GM23338 (cell line): ENCODE data around the gene CFLAR. TPM values are rescaled to one million over a fixed set of nuclear protein-coding genes. Genes with fewer than 3 reads are reported as not detected.

Source experiments
- ATAC-seq: fragments of 200-7000 bp; cut with Tn5 transposase; 3 replicates; pipeline ENCODE4 v1.9.1; 2020
- DNase-seq: peaks from one replicate; pipeline ENCODE4 v3.0.0-alpha.2; 2015; ENCODE audit warnings: low spot score
- H2AFZ ChIP-seq: fragments of 200-600 bp; sonication (generic); 2 replicates; pipeline ENCODE4 v1.8.0; 2016; ENCODE audit warnings: antibody characterized with exemption, mild to moderate bottlenecking, moderate library complexity
- H3F3A ChIP-seq: fragments of 200-600 bp; sonication (generic); replicated peaks from 2 replicates; pipeline ENCODE4 v1.8.0; 2017; ENCODE audit warnings: antibody characterized with exemption, mixed run types, low read depth
- H3K27ac ChIP-seq: fragments of 200-600 bp; sonication (generic); 2 replicates; pipeline ENCODE4 v1.6.1; 2016; ENCODE audit warnings: low read depth
- H3K27me3 ChIP-seq: fragments of 200-600 bp; sonication (generic); 2 replicates; pipeline ENCODE4 v1.8.0; 2016; ENCODE audit warnings: mild to moderate bottlenecking, mixed run types, moderate library complexity; ENCODE audit not compliant: insufficient read depth
- H3K36me3 ChIP-seq: fragments of 200-600 bp; sonication (generic); 2 replicates; pipeline ENCODE4 v1.8.0; 2016; ENCODE audit warnings: mild to moderate bottlenecking; ENCODE audit not compliant: insufficient read depth
- H3K4me1 ChIP-seq: fragments of 200-600 bp; sonication (generic); 2 replicates; pipeline ENCODE4 v1.8.0; 2016; ENCODE audit warnings: mild to moderate bottlenecking, moderate library complexity; ENCODE audit not compliant: insufficient read depth
- H3K4me2 ChIP-seq: fragments of 200-600 bp; sonication (generic); 2 replicates; pipeline ENCODE4 v1.7.1; 2017; ENCODE audit warnings: mixed run types
- H3K4me3 ChIP-seq: fragments of 200-600 bp; sonication (generic); 2 replicates; pipeline ENCODE4 v1.6.1; 2016; ENCODE audit warnings: mixed run types
- H3K79me2 ChIP-seq: fragments of 200-600 bp; sonication (generic); replicated peaks from 2 replicates; pipeline ENCODE4 v1.8.0; 2017; ENCODE audit warnings: mild to moderate bottlenecking; ENCODE audit not compliant: insufficient read depth
- H3K9me2 ChIP-seq: fragments of 200-600 bp; sonication (generic); 2 replicates; pipeline ENCODE4 v1.8.0; 2017; ENCODE audit not compliant: insufficient read depth
- H4K20me1 ChIP-seq: fragments of 200-600 bp; sonication (generic); replicated peaks from 2 replicates; pipeline ENCODE4 v1.8.0; 2017; ENCODE audit warnings: mild to moderate bottlenecking; ENCODE audit not compliant: insufficient read depth
- H3K27ac Mint-ChIP-seq: 2 replicates; pipeline ENCODE4 v1.8.0; 2020; ENCODE audit warnings: inconsistent platforms, mild to moderate bottlenecking, moderate library complexity, mixed read lengths
- H3K27me3 Mint-ChIP-seq: 3 replicates; pipeline ENCODE4 v1.8.0; 2022; ENCODE audit warnings: low read depth, mild to moderate bottlenecking, moderate library complexity, mixed read lengths, inconsistent platforms; ENCODE audit not compliant: insufficient read depth, poor library complexity
- H3K36me3 Mint-ChIP-seq: 3 replicates; pipeline ENCODE4 v1.8.0; 2021; ENCODE audit warnings: low read depth, mild to moderate bottlenecking, inconsistent platforms, moderate library complexity, mixed read lengths
- H3K4me1 Mint-ChIP-seq: 3 replicates; pipeline ENCODE4 v1.8.0; 2020; ENCODE audit warnings: mild to moderate bottlenecking, inconsistent platforms, mixed read lengths
- H3K4me3 Mint-ChIP-seq: 3 replicates; pipeline ENCODE4 v1.8.0; 2021; ENCODE audit warnings: moderate library complexity, mild to moderate bottlenecking, inconsistent platforms, mixed read lengths
- H3K9me3 Mint-ChIP-seq: 3 replicates; pipeline ENCODE4 v1.8.0; 2020; ENCODE audit warnings: moderate library complexity, mild to moderate bottlenecking, inconsistent platforms, mixed read lengths
- CREB1 ChIP-seq: fragments of 250-450 bp; sonication (Bioruptor Pico); IDR thresholded peaks from 2 replicates; pipeline ENCODE4 v1.5.0; 2020; ENCODE audit warnings: low read depth, mild to moderate bottlenecking, moderate library complexity
- CTCF ChIP-seq, 2 experiments: fragments of 200-600 bp in 1 of 2; sonication (generic) in 1 of 2; conservative IDR thresholded peaks; 2 replicates each; pipeline versions ENCODE4 v1.5.1 to v1.6.1; 2016 to 2017; ENCODE audit warnings: antibody characterized with exemption in 2 of 2, low read depth in 2 of 2, mild to moderate bottlenecking in 2 of 2, moderate library complexity in 1 of 2
- ETS1 ChIP-seq: IDR thresholded peaks from 2 replicates; pipeline ENCODE4 v1.6.1; 2016; ENCODE audit warnings: antibody characterized with exemption
- EZH2 ChIP-seq: fragments of 200-600 bp; sonication (generic); IDR thresholded peaks from one replicate; pipeline ENCODE4 v1.8.0; 2017; ENCODE audit warnings: antibody characterized with exemption, mild to moderate bottlenecking, low read depth; ENCODE audit not compliant: unreplicated experiment
- EZH2phosphoT487 ChIP-seq: fragments of 200-600 bp; sonication (generic); IDR thresholded peaks from one replicate; pipeline ENCODE4 v1.8.1; 2018; ENCODE audit warnings: antibody characterized with exemption; ENCODE audit not compliant: unreplicated experiment
- JUNB ChIP-seq: IDR thresholded peaks from one replicate; pipeline ENCODE4 v1.6.1; 2016; ENCODE audit warnings: antibody characterized with exemption; ENCODE audit not compliant: unreplicated experiment
- NANOG ChIP-seq: IDR thresholded peaks from 2 replicates; pipeline ENCODE4 v1.6.1; 2016; ENCODE audit warnings: antibody characterized with exemption, borderline replicate concordance
- POLR2AphosphoS5 ChIP-seq: IDR thresholded peaks from 2 replicates; pipeline ENCODE4 v1.6.1; 2016; ENCODE audit warnings: antibody characterized with exemption, low read depth
- REST ChIP-seq: IDR thresholded peaks from one replicate; pipeline ENCODE4 v1.6.1; 2018; ENCODE audit warnings: antibody characterized with exemption; ENCODE audit not compliant: unreplicated experiment
- STAT1 ChIP-seq: IDR thresholded peaks from one replicate; pipeline ENCODE4 v1.6.1; 2016; ENCODE audit warnings: antibody characterized with exemption; ENCODE audit not compliant: unreplicated experiment
- ZNF114 ChIP-seq: fragments of 250-450 bp; sonication (Bioruptor Pico); IDR thresholded peaks from 2 replicates; pipeline ENCODE4 v1.5.0; 2020; ENCODE audit warnings: mild to moderate bottlenecking, moderate library complexity
- ZNF331 ChIP-seq: fragments of 250-450 bp; sonication (Bioruptor Pico); IDR thresholded peaks from 2 replicates; pipeline ENCODE4 v1.5.0; 2020; ENCODE audit warnings: low read depth, mild to moderate bottlenecking, moderate library complexity
- ZNF462 ChIP-seq: fragments of 250-450 bp; sonication (Bioruptor Pico); IDR thresholded peaks from 2 replicates; pipeline ENCODE4 v1.5.0; 2020; ENCODE audit warnings: mild to moderate bottlenecking, moderate library complexity
- polyA plus RNA-seq: library from polyadenylated mRNA; unstranded; fragments of >200 nt; fragmentation: Nextera tagmentation; extraction: Ambion mirVana; gene quantifications from 2 replicates; pipeline ENCODE4 v1.2.1, GENCODE V29; 2016
- total RNA-seq: library from RNA; depleted of rRNA; stranded (reverse); fragments of >200 nt; shearing (Covaris generic); gene quantifications from 2 replicates; pipeline ENCODE4 v1.2.3, GENCODE V29; 2014

Gene CFLAR
- total and polyA plus RNA-seq, 2 experiments from 2014 or later, result 10.1 to 15.1 TPM

- Histone ChIP-seq H2AFZ (peak overlapping the region; percentile 96), H3K27ac (peak overlapping the region; percentile 90), H3K4me3 (peak overlapping the region; percentile 69), H3K9me2 (no peaks in the 10 kb centered on the region), H3K4me1 (peaks cover 4% of the 10 kb centered on the region; the same call in 1 of the 2 replicates), H3K27me3 (no peaks in the 10 kb centered on the region), H4K20me1 (no peaks in the 10 kb centered on the region), H3K4me2 (peak overlapping the region; percentile 83), H3K79me2 (peaks cover 46% of the 10 kb centered on the region), H3F3A (no peaks in the 10 kb centered on the region), H3K36me3 (no peaks in the 10 kb centered on the region)
- Mint-ChIP-seq H3K27me3 (no peaks in the 10 kb centered on the region), H3K36me3 (no peaks in the 10 kb centered on the region), H3K9me3 (no peaks in the 10 kb centered on the region; the same call in 2 of the 3 replicates), H3K4me1 (peaks cover 17% of the 10 kb centered on the region; the same call in 2 of the 3 replicates), H3K4me3 (peak overlapping the region; percentile 95), H3K27ac (peak overlapping the region; percentile 98)
- ATAC-seq, result no peak; the same call in 2 of the 3 replicates
- TF ChIP-seq ZNF462 (CRISPR knock-in tag) (no peak), STAT1 (no peak), POLR2AphosphoS5 (no peak), REST (no peak), EZH2phosphoT487 (no peak), CTCF (conservative IDR thresholded peaks at IDR 0.05; ENCODE audit: low read depth in 2 of 2) (no peak), JUNB (no peak), NANOG (no peak), ETS1 (no peak), ZNF331 (CRISPR knock-in tag) (no peak), ZNF114 (CRISPR knock-in tag) (no peak), CREB1 (CRISPR knock-in tag) (no peak), EZH2 (no peak)
- DNase-seq, result no peak
These were observed 43.8 kb upstream of the CFLAR start for GRCh38 chr2:201072201-201072530.
